HepG2 (cell line): ENCODE data around the gene SKP2. TPM values are rescaled to one million over a fixed set of nuclear protein-coding genes. Genes with fewer than 3 reads are reported as not detected.
A peak's percentile ranks its signal among the peaks of the same experiment; 100 is the strongest.

Experiments
- ATAC-seq: fragments of 200-7000 bp; cut with Tn5 transposase; 3 replicates; pipeline ENCODE4 v1.9.1; 2020; ENCODE audit warnings: mild to moderate bottlenecking, moderate library complexity
- BruUV-seq: library from RNA; stranded (reverse); fragments of 400-500 nt; replicated peaks from 2 replicates; lab custom pipeline; 2021; lab: Mats Ljungman, UMichigan
- CTCF ChIA-PET: fragments of 300-600 bp; formaldehyde crosslinking; extraction: SDS; loops from one replicate; lab custom pipeline; 2021; ENCODE audit warnings: low total read pairs, inconsistent platforms, low intra/inter-chr PET ratio; lab: Yijun Ruan, JAX
- POLR2A ChIA-PET: fragments of 350-600 bp; sonication (Branson Sonifier 250); formaldehyde crosslinking; loops from one replicate; lab custom pipeline; 2020; ENCODE audit warnings: antibody characterized with exemption, inconsistent platforms; lab: Yijun Ruan, JAX
- DNase-seq: peaks from one replicate; pipeline ENCODE4 v3.0.0-alpha.2; 2015; ENCODE audit warnings: low spot score
- FAIRE-seq: peaks from 3 replicates; lab custom pipeline; 2011; peaks lifted over from hg19 to GRCh38; lab: Jason Lieb, UNC
- H2AFZ ChIP-seq: one replicate; pipeline ENCODE4 v1.6.1; 2011; ENCODE audit warnings: low read length, inconsistent platforms
- H3K27ac ChIP-seq: fragments of 300-600 bp; 3 replicates; pipeline ENCODE4 v1.8.0; 2011; ENCODE audit warnings: mixed run types, mild to moderate bottlenecking, mixed read lengths, low read length, inconsistent platforms; ENCODE audit not compliant: insufficient read depth; ENCODE audit errors: extremely low read length
- H3K27me3 ChIP-seq, 2 experiments: fragments of 200-600 bp in 1 of 2; 2 replicates in 1 of 2; 3 replicates in 1 of 2; pipeline versions ENCODE4 v1.6.0 to v1.8.0; 2011; ENCODE audit warnings: low read length in 2 of 2, mild to moderate bottlenecking in 2 of 2, moderate library complexity in 2 of 2, inconsistent platforms in 1 of 2; ENCODE audit not compliant: insufficient read depth in 2 of 2, control insufficient read depth in 1 of 2
- H3K36me3 ChIP-seq, 2 experiments: fragments of 200-600 bp in 1 of 2; replicated peaks in 1 of 2; 2 replicates in 1 of 2; 3 replicates in 1 of 2; pipeline versions ENCODE4 v1.5.1 to v1.8.0; 2011; ENCODE audit warnings: low read length in 2 of 2, inconsistent platforms in 1 of 2; ENCODE audit not compliant: insufficient read depth in 2 of 2, control insufficient read depth in 1 of 2
- H3K4me1 ChIP-seq: 2 replicates; pipeline ENCODE4 v1.5.1; 2012; ENCODE audit warnings: low read length, inconsistent platforms; ENCODE audit not compliant: insufficient read depth
- H3K4me2 ChIP-seq: 2 replicates; pipeline ENCODE4 v1.6.0; 2011; ENCODE audit warnings: low read depth, low read length, inconsistent platforms
- H3K4me3 ChIP-seq, 3 experiments: fragments of 200-600 bp in 1 of 3; sonication (generic), shearing (Covaris generic) in 1 of 3; replicated peaks in 1 of 3; 2 replicates each; pipeline ENCODE4 v1.5.1; 2011 to 2016; ENCODE audit warnings: low read length in 3 of 3, inconsistent platforms in 2 of 3, low read depth in 2 of 3, mild to moderate bottlenecking in 2 of 3, control low read depth in 1 of 3, mixed read lengths in 1 of 3; ENCODE audit not compliant: insufficient read depth in 1 of 3
- H3K79me2 ChIP-seq: one replicate; pipeline ENCODE4 v1.6.1; 2011; ENCODE audit warnings: low read length, inconsistent platforms; ENCODE audit not compliant: insufficient read depth
- H3K9ac ChIP-seq: 2 replicates; pipeline ENCODE4 v1.6.0; 2011; ENCODE audit warnings: mild to moderate bottlenecking, low read depth, low read length, inconsistent platforms; ENCODE audit not compliant: insufficient read depth
- H3K9me3 ChIP-seq: 2 replicates; pipeline ENCODE4 v1.5.1; 2012; ENCODE audit warnings: mild to moderate bottlenecking, low read length
- H4K20me1 ChIP-seq: 2 replicates; pipeline ENCODE4 v1.6.0; 2011; ENCODE audit warnings: inconsistent platforms, mild to moderate bottlenecking, low read length, moderate library complexity; ENCODE audit not compliant: insufficient read depth
- AHR ChIP-seq: IDR thresholded peaks from 2 replicates; pipeline ENCODE4 v1.6.1; 2018; ENCODE audit warnings: missing genetic modification reagents, missing compliant biosample characterization
- CEBPB ChIP-seq: IDR thresholded peaks from 2 replicates; pipeline ENCODE4 v1.6.1; 2011; ENCODE audit warnings: low read depth, low read length, improper control_type of control experiment, borderline replicate concordance
- NCOR1 ChIP-seq: fragments of 200-600 bp; sonication (generic); IDR thresholded peaks from 2 replicates; pipeline ENCODE4 v1.7.0; 2017; ENCODE audit warnings: antibody characterized with exemption, low read length, borderline replicate concordance
- NR1H2 ChIP-seq: sonication (generic); formaldehyde crosslinking; IDR thresholded peaks from 2 replicates; pipeline ENCODE4 v1.8.1; 2022; ENCODE audit warnings: low read depth, missing genetic modification reagents, borderline replicate concordance
- REXO4 ChIP-seq: sonication (generic); formaldehyde crosslinking; IDR thresholded peaks from 2 replicates; pipeline ENCODE4 v1.8.0; 2022; ENCODE audit warnings: missing genetic modification reagents, mild to moderate bottlenecking, borderline replicate concordance
- SP1 ChIP-seq, 2 experiments: fragments of 450-650 bp in 1 of 2; sonication (generic) in 1 of 2; formaldehyde crosslinking in 1 of 2; IDR thresholded peaks; 2 replicates each; pipeline versions ENCODE4 v1.4.0 to v1.6.1; 2016 to 2020; ENCODE audit warnings: missing genetic modification reagents in 1 of 2
- ZFP37 ChIP-seq: sonication (generic); formaldehyde crosslinking; IDR thresholded peaks from 2 replicates; pipeline ENCODE4 v1.4.0; 2020; ENCODE audit warnings: missing genetic modification reagents, borderline replicate concordance
- ZMYM3 ChIP-seq: sonication (generic); formaldehyde crosslinking; IDR thresholded peaks from 2 replicates; pipeline ENCODE4 v1.5.1; 2020; ENCODE audit warnings: mild to moderate bottlenecking, missing genetic modification reagents
- ZNF713 ChIP-seq: sonication (generic); formaldehyde crosslinking; IDR thresholded peaks from 2 replicates; pipeline ENCODE4 v1.4.0; 2020; ENCODE audit warnings: mild to moderate bottlenecking, missing genetic modification reagents
- ZNF773 ChIP-seq: sonication (generic); formaldehyde crosslinking; IDR thresholded peaks from 2 replicates; pipeline ENCODE4 v1.4.0; 2020; ENCODE audit warnings: missing genetic modification reagents, borderline replicate concordance
- WGBS: methylation state at CpG from one replicate; pipeline ENCODE4 v1.1.6; 2017; ENCODE audit warnings: low lambda C conversion rate; 5-methylcytosine and 5-hydroxymethylcytosine counted together
- in situ Hi-C: cut with HindIII; loops from 2 replicates; pipeline ENCODE4 v1.10.0; 2017; ENCODE audit warnings: low pct_unique_long_range_greater_than_20kb; ENCODE audit not compliant: extremely low pct_ligation_motif_present
- intact Hi-C: fragments of 100-400 bp; cut with micrococcal nuclease; formaldehyde crosslinking; loops from one replicate; pipeline ENCODE4 v1.10.0; 2022; ENCODE audit not compliant: unreplicated experiment
- polyA plus RNA-seq, 8 experiments: library from polyadenylated mRNA; depleted of rRNA in 3 of 8; stranded (reverse) in 7 of 8; unstranded in 1 of 8; fragments of >200 nt; fragmentation: Illumina TruSeq in 4 of 8; extraction: Trizol in 4 of 8; gene quantifications; 2 replicates each; pipeline versions ENCODE4 v1.2.1 to v1.2.3, GENCODE V29; 2011 to 2016; ENCODE audit warnings: low read depth in 4 of 8, missing spikeins in 1 of 8, mixed read lengths in 1 of 8; ENCODE audit not compliant: insufficient read depth in 1 of 8
- total RNA-seq, 5 experiments: library from RNA; depleted of rRNA; stranded (reverse); fragments of >200 nt; fragmentation: Illumina TruSeq; extraction: Trizol; gene quantifications; 2 replicates each; pipeline ENCODE4 v1.2.3, GENCODE V29; 2016; ENCODE audit warnings: low read depth in 1 of 5
- TF ChIP-seq, protein P1 (sequence below): sonication (generic); formaldehyde crosslinking; IDR thresholded peaks from 2 replicates; pipeline ENCODE4 v1.4.0; 2020; ENCODE audit warnings: mild to moderate bottlenecking, missing genetic modification reagents
- TF ChIP-seq, protein P2 (sequence below): sonication (generic); formaldehyde crosslinking; IDR thresholded peaks from 2 replicates; pipeline ENCODE4 v1.5.0; 2020; ENCODE audit warnings: missing genetic modification reagents, mild to moderate bottlenecking, borderline replicate concordance
- TF ChIP-seq, protein P3 (sequence below): sonication (generic); formaldehyde crosslinking; IDR thresholded peaks from 2 replicates; pipeline ENCODE4 v1.5.0; 2020; ENCODE audit warnings: missing genetic modification reagents

Gene SKP2
- total and polyA plus RNA-seq, 2 of the 13 experiments (the other 11 are each of a cell fraction or from before 2014, with no cell fraction given): 29.6 to 84.1 TPM

DNA sequence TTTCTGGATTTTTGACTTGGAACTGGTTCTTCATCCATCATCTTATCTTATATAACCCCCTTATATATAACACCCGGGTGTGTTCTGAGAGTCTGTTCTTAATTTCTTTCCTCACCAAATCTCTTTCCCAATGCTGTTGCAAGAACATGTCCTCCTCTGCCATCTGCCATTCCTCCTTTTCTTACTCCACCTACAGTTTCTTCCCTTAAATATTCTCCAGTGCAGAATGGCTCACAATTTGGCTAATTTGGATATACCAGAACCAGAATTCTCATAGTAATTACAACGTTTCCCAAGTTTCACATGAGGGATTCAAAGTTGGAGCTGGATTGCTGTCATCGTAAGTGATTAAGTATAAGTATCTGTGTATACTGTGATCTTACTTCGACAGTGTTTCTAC lies 28.0 kb downstream of the SKP2 start:
- no peak for FAIRE-seq
- Histone ChIP-seq H3K36me3 (peaks cover under 1 to 19% of the 10 kb centered on the region in 2 experiments; a peak in 4 of 5 replicates), H3K9ac (no peak overlapping the region; the same call in 1 of the 2 replicates), H3K27ac (peak overlapping the region; percentile 80), H3K4me1 (peaks cover 47% of the 10 kb centered on the region), H3K79me2 (no peaks in the 10 kb centered on the region), H3K9me3 (no peaks in the 10 kb centered on the region)
- WGBS: 22% methylated on average over 4 of the region's 4 CpGs
- intact Hi-C loops: loop anchor here (1.0 to 5.0 kb wide), 5 partner anchors 27 to 511 kb away; no protein-coding TSS in a partner anchor
- CTCF ChIA-PET: no interaction called here
- POLR2A ChIA-PET: interaction anchor here (0.9 to 3.6 kb wide), 4 partner anchors 27 to 61 kb away, joined by 3 to 34 read pairs (median 10); partner anchors contain the start of gene NADK2
- TF ChIP-seq CEBPB: no peak
- TF ChIP-seq ZNF713 (CRISPR knock-in tag): no peak
- no peak for TF ChIP-seq SP1 (IDR thresholded peaks at IDR 0.05)
- TF ChIP-seq SP1 (CRISPR knock-in tag; IDR thresholded peaks at IDR 0.05): no peak
- TF ChIP-seq, protein P1, sequence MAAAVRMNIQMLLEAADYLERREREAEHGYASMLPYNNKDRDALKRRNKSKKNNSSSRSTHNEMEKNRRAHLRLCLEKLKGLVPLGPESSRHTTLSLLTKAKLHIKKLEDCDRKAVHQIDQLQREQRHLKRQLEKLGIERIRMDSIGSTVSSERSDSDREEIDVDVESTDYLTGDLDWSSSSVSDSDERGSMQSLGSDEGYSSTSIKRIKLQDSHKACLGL (CRISPR knock-in tag): no peak
- TF ChIP-seq ZFP37 (CRISPR knock-in tag): no peak
- TF ChIP-seq, protein P2, sequence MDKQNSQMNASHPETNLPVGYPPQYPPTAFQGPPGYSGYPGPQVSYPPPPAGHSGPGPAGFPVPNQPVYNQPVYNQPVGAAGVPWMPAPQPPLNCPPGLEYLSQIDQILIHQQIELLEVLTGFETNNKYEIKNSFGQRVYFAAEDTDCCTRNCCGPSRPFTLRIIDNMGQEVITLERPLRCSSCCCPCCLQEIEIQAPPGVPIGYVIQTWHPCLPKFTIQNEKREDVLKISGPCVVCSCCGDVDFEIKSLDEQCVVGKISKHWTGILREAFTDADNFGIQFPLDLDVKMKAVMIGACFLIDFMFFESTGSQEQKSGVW (CRISPR knock-in tag): no peak
- TF ChIP-seq ZMYM3: no peak
- no peak for TF ChIP-seq NR1H2 (CRISPR knock-in tag)
- no peak for TF ChIP-seq REXO4 (CRISPR knock-in tag)
- no peak for TF ChIP-seq ZNF773 (CRISPR knock-in tag)
- TF ChIP-seq, protein P3, sequence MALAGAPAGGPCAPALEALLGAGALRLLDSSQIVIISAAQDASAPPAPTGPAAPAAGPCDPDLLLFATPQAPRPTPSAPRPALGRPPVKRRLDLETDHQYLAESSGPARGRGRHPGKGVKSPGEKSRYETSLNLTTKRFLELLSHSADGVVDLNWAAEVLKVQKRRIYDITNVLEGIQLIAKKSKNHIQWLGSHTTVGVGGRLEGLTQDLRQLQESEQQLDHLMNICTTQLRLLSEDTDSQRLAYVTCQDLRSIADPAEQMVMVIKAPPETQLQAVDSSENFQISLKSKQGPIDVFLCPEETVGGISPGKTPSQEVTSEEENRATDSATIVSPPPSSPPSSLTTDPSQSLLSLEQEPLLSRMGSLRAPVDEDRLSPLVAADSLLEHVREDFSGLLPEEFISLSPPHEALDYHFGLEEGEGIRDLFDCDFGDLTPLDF: no peak
- no peak for TF ChIP-seq AHR
- no peak for TF ChIP-seq NCOR1
- TF ChIP-seq, all 625 proteins: peak for 0
- Histone ChIP-seq H3K4me3 (peak overlapping the region in 2 of 3 experiments; percentile 21 to 25; a peak in 2 of 6 replicates), H3K27me3 (no peaks in the 10 kb centered on the region), H4K20me1 (no peaks in the 10 kb centered on the region), H3K4me2 (peak overlapping the region; percentile 60), H2AFZ (no peak overlapping the region)
- BruUV-seq: no TSS peak
- ATAC-seq (peak; percentile 14; the same call in 2 of the 3 replicates), DNase-seq (no peak)
- in situ Hi-C loops: no loop called here
